Panc1 (cell line): Measurements from ENCODE around the gene SPATA16. TPM values are rescaled to one million over a fixed set of nuclear protein-coding genes. Genes with fewer than 3 reads are reported as not detected.

Experiments
- ATAC-seq: fragments of 200-7000 bp; cut with Tn5 transposase; 2 replicates; pipeline ENCODE4 v1.9.1; 2020; ENCODE audit warnings: mild to moderate bottlenecking, moderate library complexity
- BruUV-seq: library from RNA; stranded (reverse); fragments of 400-500 nt; replicated peaks from 2 replicates; lab custom pipeline; 2021; lab: Mats Ljungman, UMichigan
- CTCF ChIA-PET: fragments of 300-600 bp; sonication (Branson Sonifier 250); formaldehyde crosslinking; loops from one replicate; lab custom pipeline; 2022; ENCODE audit warnings: antibody characterized with exemption; lab: Charles Lee
- POLR2A ChIA-PET: fragments of 300-600 bp; sonication (Branson Sonifier 250); formaldehyde crosslinking; loops from one replicate; lab custom pipeline; 2022; ENCODE audit warnings: antibody characterized with exemption; lab: Charles Lee
- DNase-seq: peaks from one replicate; pipeline ENCODE4 v3.0.0-alpha.2; 2010; ENCODE audit warnings: low read depth, low spot score
- H3K27ac ChIP-seq: 2 replicates; pipeline ENCODE4 v1.5.1; 2011; ENCODE audit warnings: mild to moderate bottlenecking, low read length, inconsistent platforms
- H3K27me3 ChIP-seq: fragments of 200-500 bp; sonication (Bioruptor generic); 2 replicates; pipeline ENCODE4 v1.6.0; 2014; ENCODE audit warnings: low read length, inconsistent platforms; ENCODE audit not compliant: control insufficient read depth, insufficient read depth
- H3K36me3 ChIP-seq: fragments of 200-500 bp; sonication (Bioruptor generic); 2 replicates; pipeline ENCODE4 v1.5.1; 2014; ENCODE audit warnings: inconsistent platforms, mild to moderate bottlenecking, low read length, moderate library complexity; ENCODE audit not compliant: control insufficient read depth, insufficient read depth
- H3K4me1 ChIP-seq: 2 replicates; pipeline ENCODE4 v1.5.1; 2011; ENCODE audit warnings: inconsistent platforms, mild to moderate bottlenecking, low read length, moderate library complexity; ENCODE audit not compliant: control insufficient read depth, insufficient read depth
- H3K4me3 ChIP-seq, 2 experiments: 2 replicates each; pipeline ENCODE4 v1.5.1; 2011 to 2012; ENCODE audit warnings: low read depth in 2 of 2, low read length in 2 of 2, mild to moderate bottlenecking in 2 of 2, inconsistent platforms in 1 of 2, moderate library complexity in 1 of 2
- H3K9me3 ChIP-seq: fragments of 200-500 bp; sonication (Bioruptor generic); 2 replicates; pipeline ENCODE4 v1.5.1; 2014; ENCODE audit warnings: low read depth, mild to moderate bottlenecking, inconsistent platforms, low read length, moderate library complexity; ENCODE audit not compliant: control insufficient read depth, insufficient read depth
- CTCF ChIP-seq: fragments of 450-650 bp; IDR thresholded peaks from 2 replicates; pipeline ENCODE4 v1.5.1; 2017; ENCODE audit warnings: mild to moderate bottlenecking
- POLR2AphosphoS5 ChIP-seq: IDR thresholded peaks from 2 replicates; pipeline ENCODE4 v1.6.1; 2012; ENCODE audit warnings: mild to moderate bottlenecking, low read depth, low read length, moderate library complexity
- REST ChIP-seq, 2 experiments: IDR thresholded peaks; 2 replicates each; pipeline ENCODE4 v1.6.1; 2011 to 2012; ENCODE audit warnings: low read depth in 2 of 2, control low read depth in 1 of 2, low read length in 1 of 2, mild to moderate bottlenecking in 1 of 2, moderate library complexity in 1 of 2; ENCODE audit not compliant: insufficient read depth in 1 of 2
- SIN3A ChIP-seq: IDR thresholded peaks from 2 replicates; pipeline ENCODE4 v1.6.1; 2012; ENCODE audit warnings: low read depth, mild to moderate bottlenecking, low read length, moderate library complexity, borderline replicate concordance; ENCODE audit not compliant: insufficient read depth
- TCF7L2 ChIP-seq: IDR thresholded peaks from 2 replicates; pipeline ENCODE4 v1.6.1; 2011; ENCODE audit warnings: mild to moderate bottlenecking, low read depth, low read length, inconsistent platforms
- in situ Hi-C: cut with HindIII; loops from 2 replicates; pipeline ENCODE4 v1.10.0; 2016; ENCODE audit warnings: low sequenced_read_pairs, low pct_unique_long_range_greater_than_20kb
- intact Hi-C: fragments of 100-400 bp; cut with micrococcal nuclease; formaldehyde crosslinking; loops from one replicate; pipeline ENCODE4 v1.10.0; 2022; ENCODE audit not compliant: unreplicated experiment
- total RNA-seq: library from RNA; stranded (reverse); gene quantifications from one replicate; pipeline ENCODE4 v1.2.1, GENCODE V29; 2021; ENCODE audit not compliant: unreplicated experiment

SPATA16 gene
- total RNA-seq, 1 experiment from 2014 or later: not detected

GRCh38 chr3:172946061-172946460, 195.0 kb downstream of the SPATA16 start:
- BruUV-seq: no TSS peak
- ChIA-PET POLR2A (no interaction called here), CTCF (interaction anchor here (0.6 kb wide), 1 partner anchor 116 kb away, joined by 12 read pairs; no protein-coding TSS in a partner anchor)
- in situ Hi-C loops (no loop called here), intact Hi-C loops (no loop called here)
- Histone ChIP-seq H3K36me3 (no peaks in the 10 kb centered on the region), H3K9me3 (no peaks in the 10 kb centered on the region), H3K27ac (no peak overlapping the region), H3K27me3 (no peaks in the 10 kb centered on the region), H3K4me1 (no peaks in the 10 kb centered on the region), H3K4me3 (no peak overlapping the region)
- DNase-seq (no peak), ATAC-seq (0 out of 2 replicates have a peak, but pooled peaks have one; percentile 26)
- no peak for TF ChIP-seq REST (IDR thresholded peaks at IDR 0.05; ENCODE audit: insufficient read depth in 1 of 2, low read depth in 2 of 2, low read length in 1 of 2)
- no peak for TF ChIP-seq SIN3A
- TF ChIP-seq CTCF: no peak
- no peak for TF ChIP-seq TCF7L2
- TF ChIP-seq POLR2AphosphoS5: no peak

GRCh38 chr3:172939651-172940293, 201.3 kb downstream of the SPATA16 start:
- no TSS peak for BruUV-seq
- CTCF ChIA-PET: no interaction called here

More at GRCh38 chr3:172939651-172940293, 201.3 kb downstream of the SPATA16 start:
- intact Hi-C loops: no loop called here
- Histone ChIP-seq H3K27ac (no peak overlapping the region), H3K4me3 (no peak overlapping the region), H3K4me1 (no peaks in the 10 kb centered on the region), H3K27me3 (peaks cover 2% of the 10 kb centered on the region; the same call in 1 of the 2 replicates), H3K9me3 (no peaks in the 10 kb centered on the region), H3K36me3 (no peaks in the 10 kb centered on the region)
- in situ Hi-C loops: no loop called here
- POLR2A ChIA-PET: no interaction called here
- DNase-seq (no peak), ATAC-seq (no peak)
- TF ChIP-seq REST (IDR thresholded peaks at IDR 0.05; ENCODE audit: insufficient read depth in 1 of 2, low read depth in 2 of 2, low read length in 1 of 2) (no peak), TCF7L2 (no peak), CTCF (no peak), POLR2AphosphoS5 (no peak), SIN3A (no peak)
